Endodermal cell (in vitro differentiated cells): Measurements from ENCODE around the gene TRIM15. TPM values are rescaled to one million over a fixed set of nuclear protein-coding genes. Genes with fewer than 3 reads are reported as not detected.
A peak's percentile ranks its signal among the peaks of the same experiment; 100 is the strongest.

ENCODE experiments used
- DNase-seq: peaks from one replicate; pipeline ENCODE4 v3.0.0-alpha.2; 2017
- H3K27ac ChIP-seq: 2 replicates; pipeline ENCODE4 v1.5.1; 2013; ENCODE audit warnings: mild to moderate bottlenecking, low read depth, low read length, moderate library complexity
- H3K27me3 ChIP-seq: 2 replicates; pipeline ENCODE4 v1.6.1; 2013; ENCODE audit warnings: mild to moderate bottlenecking, low read length, moderate library complexity; ENCODE audit not compliant: insufficient read depth, control insufficient read depth, poor library complexity, severe bottlenecking
- H3K36me3 ChIP-seq: 2 replicates; pipeline ENCODE4 v1.7.0; 2013; ENCODE audit warnings: mild to moderate bottlenecking, low read length, moderate library complexity; ENCODE audit not compliant: control insufficient read depth, insufficient read depth
- H3K4me1 ChIP-seq: one replicate; pipeline ENCODE4 v1.7.0; 2013; ENCODE audit warnings: low read length; ENCODE audit not compliant: control insufficient read depth, insufficient read depth
- H3K4me3 ChIP-seq: 2 replicates; pipeline ENCODE4 v1.5.1; 2013; ENCODE audit warnings: mild to moderate bottlenecking, low read length, moderate library complexity
- H3K9ac ChIP-seq: 2 replicates; pipeline ENCODE4 v1.6.1; 2013; ENCODE audit warnings: mild to moderate bottlenecking, low read length, moderate library complexity; ENCODE audit not compliant: poor library complexity, severe bottlenecking; ENCODE audit errors: extremely low read depth
- H3K9me3 ChIP-seq: 2 replicates; pipeline ENCODE4 v1.6.1; 2013; ENCODE audit warnings: mild to moderate bottlenecking, low read length, moderate library complexity; ENCODE audit not compliant: control insufficient read depth
- H3K27ac Mint-ChIP-seq: 2 replicates; pipeline ENCODE4 v1.8.0; 2020; ENCODE audit warnings: mixed read lengths
- H3K27me3 Mint-ChIP-seq: 2 replicates; pipeline ENCODE4 v1.8.0; 2021; ENCODE audit warnings: mild to moderate bottlenecking, mixed read lengths; ENCODE audit not compliant: insufficient read depth
- H3K36me3 Mint-ChIP-seq: 2 replicates; pipeline ENCODE4 v1.8.0; 2020; ENCODE audit warnings: low read depth, mixed read lengths
- H3K4me1 Mint-ChIP-seq: 2 replicates; pipeline ENCODE4 v1.8.0; 2020; ENCODE audit warnings: mixed read lengths
- H3K4me3 Mint-ChIP-seq: 2 replicates; pipeline ENCODE4 v1.8.0; 2020; ENCODE audit warnings: mild to moderate bottlenecking, moderate library complexity, mixed read lengths
- H3K9me3 Mint-ChIP-seq: 2 replicates; pipeline ENCODE4 v1.8.0; 2020; ENCODE audit warnings: mild to moderate bottlenecking, mixed read lengths
- CTCF ChIP-seq: fragments of 200-600 bp; sonication (generic); conservative IDR thresholded peaks from 2 replicates; pipeline ENCODE4 v1.5.0; 2021; ENCODE audit warnings: antibody characterized with exemption, mild to moderate bottlenecking
- WGBS, 2 experiments: methylation state at CpG; one replicate each; pipeline versions ENCODE4 v1.1.5 to v1.1.7; 2013; ENCODE audit warnings: missing lambda C conversion rate in 2 of 2, mixed read lengths in 1 of 2; ENCODE audit not compliant: insufficient coverage in 1 of 2, insufficient read length in 1 of 2; 5-methylcytosine and 5-hydroxymethylcytosine counted together
- total RNA-seq, 2 donors: library from RNA; stranded (reverse); fragmentation: NEBNext Ultra II Directional in 1 of 2; extraction: Animal tissue kit (Norgen Biotek cat#: 25700) in 1 of 2; gene quantifications; 2 replicates in 1 of 2; 3 replicates in 1 of 2; pipeline ENCODE4 v1.2.1, GENCODE V29; 2021

TRIM15 gene
- total RNA-seq, 2 donors from 2014 or later = not detected

GRCh38 chr6:30212865-30213666 lies 49.7 kb downstream of the TRIM15 start, which contains the start of gene TRIM26:
Gene TRIM26, minus strand, starts transcription at chr6:30213406. Its CDS starts 14,303 bp downstream, at chr6:30199103.
- Mint-ChIP-seq H3K4me1 (peaks cover 40% of the 10 kb centered on the region), H3K4me3 (peak within 1 kb of the TSS; percentile 89), H3K9me3 (no peaks in the 10 kb centered on the region), H3K27me3 (peaks cover 5% of the 10 kb centered on the region), H3K27ac (peak within 1 kb of the TSS; percentile 98), H3K36me3 (peaks cover 15% of the 10 kb centered on the region)
- H3K27me3 ChIP-seq = no peaks in the 10 kb centered on the region
- H3K36me3 ChIP-seq = peaks cover 6% of the 10 kb centered on the region
- peaks cover 11% of the 10 kb centered on the region for H3K4me1 ChIP-seq
- H3K9me3 ChIP-seq = no peaks in the 10 kb centered on the region
- H3K4me3 ChIP-seq = peak within 1 kb of the TSS; percentile 93
- peak within 1 kb of the TSS; percentile 88 for H3K9ac ChIP-seq
- H3K27ac ChIP-seq = peak within 1 kb of the TSS; percentile 80
- TF ChIP-seq CTCF = no peak
- 1% methylated on average over 42 to 59 of the region's 59 CpGs for WGBS, 2 experiments
- DNase-seq = peak; percentile 99

- no peaks in the 10 kb centered on the region for H3K27me3 ChIP-seq
- no peak for TF ChIP-seq CTCF
- Mint-ChIP-seq H3K9me3 (no peaks in the 10 kb centered on the region), H3K27ac (peak overlapping the region; percentile 98), H3K36me3 (peaks cover 15% of the 10 kb centered on the region), H3K4me3 (peak overlapping the region; percentile 89), H3K27me3 (peaks cover 5% of the 10 kb centered on the region), H3K4me1 (peaks cover 38% of the 10 kb centered on the region)
- WGBS, 2 experiments = 3 to 13% methylated on average over 10 to 12 of the region's 12 CpGs
- H3K9ac ChIP-seq = peak overlapping the region; percentile 38
- peak overlapping the region; percentile 78 for H3K4me3 ChIP-seq
- H3K36me3 ChIP-seq = peaks cover 6% of the 10 kb centered on the region
- H3K4me1 ChIP-seq = peaks cover 6% of the 10 kb centered on the region
- no peak for DNase-seq
- no peak overlapping the region for H3K27ac ChIP-seq
- no peaks in the 10 kb centered on the region for H3K9me3 ChIP-seq
Observed at GRCh38 chr6:30213667-30213956, 50.3 kb downstream of the TRIM15 start.

- Histone ChIP-seq H3K27me3 (no peaks in the 10 kb centered on the region), H3K9ac (peak overlapping the region; percentile 38), H3K4me3 (peak overlapping the region; percentile 78), H3K9me3 (no peaks in the 10 kb centered on the region), H3K4me1 (peaks cover 1% of the 10 kb centered on the region), H3K27ac (no peak overlapping the region), H3K36me3 (peaks cover 4% of the 10 kb centered on the region)
- Mint-ChIP-seq H3K36me3 (peaks cover 13% of the 10 kb centered on the region), H3K27me3 (peaks cover 5% of the 10 kb centered on the region), H3K27ac (peak overlapping the region; percentile 98), H3K4me3 (peak overlapping the region; percentile 89), H3K9me3 (no peaks in the 10 kb centered on the region), H3K4me1 (peaks cover 33% of the 10 kb centered on the region)
- 14 to 15% methylated on average over 10 to 44 of the region's 45 CpGs for WGBS, 2 experiments
- DNase-seq = peak; percentile 88
- TF ChIP-seq CTCF = no peak
Observed at GRCh38 chr6:30213957-30214656, 50.8 kb downstream of the TRIM15 start.
